Measurements from ENCODE around the gene JMY. TPM values are rescaled to one million over a fixed set of nuclear protein-coding genes. Genes with fewer than 3 reads are reported as not detected.

JMY gene
- total and polyA plus RNA-seq, 12 donors: 1.4 to 18.1 (median 13.3) TPM

- intact Hi-C loops (cut with DNase I): loop anchor here in 1 of 10 donors (5.0 kb wide), 1 partner anchor 797 kb away; no protein-coding TSS in a partner anchor
- Histone ChIP-seq H3K27ac (no peak overlapping the region), H3K4me3 (no peak overlapping the region), H3K4me1 (no peaks in the 10 kb centered on the region), H3K36me3 (no peaks in the 10 kb centered on the region), H3K9me3 (peaks cover 0 to 2% (median 0%) of the 10 kb centered on the region in 11 donors), H3K27me3 (no peaks in the 10 kb centered on the region)
- ATAC-seq: no peak
- no peak for DNase-seq
- TF ChIP-seq CTCF (IDR thresholded peaks at IDR 0.05): no peak
- 90 to 100% methylated on average over 2 of the region's 2 CpGs for WGBS, 2 donors
Measured at GRCh38 chr5:79190235-79190529, 45.7 kb upstream of the JMY start.

- H3K4me3 ChIP-seq: no peak overlapping the region
- H3K36me3 ChIP-seq: no peaks in the 10 kb centered on the region
- H3K27ac ChIP-seq: no peak overlapping the region
- no peak for TF ChIP-seq CTCF (IDR thresholded peaks at IDR 0.05)
- WGBS, 2 donors: 82 to 83% methylated on average over 6 of the region's 6 CpGs
- intact Hi-C loops (cut with DNase I): loop anchor here in 1 of 10 donors (5.0 kb wide), 1 partner anchor 796 kb away; no protein-coding TSS in a partner anchor
- H3K9me3 ChIP-seq: peaks cover 0 to 2% (median 0%) of the 10 kb centered on the region in 11 donors
- DNase-seq (no peak), ATAC-seq (no peak)
- no peaks in the 10 kb centered on the region for H3K4me1 ChIP-seq
- no peaks in the 10 kb centered on the region for H3K27me3 ChIP-seq
Measured at GRCh38 chr5:79191457-79191856, 44.5 kb upstream of the JMY start.

- WGBS, 2 donors: 57 to 71% methylated on average over 4 of the region's 4 CpGs
- Histone ChIP-seq H3K4me1 (no peaks in the 10 kb centered on the region), H3K27ac (no peak overlapping the region), H3K4me3 (no peak overlapping the region), H3K27me3 (no peaks in the 10 kb centered on the region), H3K36me3 (no peaks in the 10 kb centered on the region), H3K9me3 (peaks cover 0 to 2% (median 0%) of the 10 kb centered on the region in 11 donors)
- no peak for TF ChIP-seq CTCF (IDR thresholded peaks at IDR 0.05)
- intact Hi-C loops (cut with DNase I): loop anchor here in 1 of 10 donors (5.0 kb wide), 1 partner anchor 794 kb away; no protein-coding TSS in a partner anchor
- no peak for DNase-seq
- peak in 1 of 8 donors; percentile 42 for ATAC-seq
Measured at GRCh38 chr5:79193643-79194042, 42.3 kb upstream of the JMY start.

- Histone ChIP-seq H3K27ac (no peak overlapping the region), H3K4me1 (no peaks in the 10 kb centered on the region), H3K36me3 (no peaks in the 10 kb centered on the region), H3K27me3 (no peaks in the 10 kb centered on the region), H3K9me3 (no peaks in the 10 kb centered on the region), H3K4me3 (no peak overlapping the region)
- DNase-seq: no peak
- peak in 7 of 9 donors; percentile 19 to 48 (median 35) for TF ChIP-seq CTCF (IDR thresholded peaks at IDR 0.05)
- 73 to 74% methylated on average over 3 of the region's 3 CpGs for WGBS, 2 donors
- no peak for ATAC-seq
- intact Hi-C loops (cut with DNase I): no loop called here
Measured at GRCh38 chr5:79200573-79201183, 35.3 kb upstream of the JMY start.
